ENCODE measurements around the gene ZBTB7C. TPM values are rescaled to one million over a fixed set of nuclear protein-coding genes. Genes with fewer than 3 reads are reported as not detected.

Gene ZBTB7C
- total and polyA plus RNA-seq, 10 of the 15 experiments (the other 5 are each of a cell fraction or from before 2014, with no cell fraction given) = under 0.01 to 0.08 (median 0.01) TPM; not detected in 7

GRCh38 chr18:48064978-48065600 is 344.1 kb downstream of the ZBTB7C start:
- no peaks in the 10 kb centered on the region for H3K36me3 ChIP-seq (ENCODE audit: control insufficient read depth in 2 of 2, insufficient read depth in 2 of 2, low read length in 1 of 2)
- peaks cover 0 to 10% of the 10 kb centered on the region in 2 experiments for H3K27me3 ChIP-seq (replicated peaks in 1 of 2; ENCODE audit: control insufficient read depth in 2 of 2, insufficient read depth in 2 of 2, low read length in 1 of 2)
- DNase-seq (ENCODE audit: low read depth, low spot score) (no peak), FAIRE-seq (no peak), ATAC-seq (no peak)
- ChIA-PET SMC1A (ENCODE audit: uncharacterized antibody, unreplicated experiment) (no interaction called here), POLR2A (no interaction called here), CTCF (no interaction called here), RAD21 (ENCODE audit: unreplicated experiment) (no interaction called here)
- intact Hi-C loops (cut with micrococcal nuclease; ENCODE audit: unreplicated experiment) (no loop called here), in situ Hi-C loops (cut with MboI) (no loop called here)
- 42% methylated on average over 10 of the region's 10 CpGs for WGBS (ENCODE audit: insufficient coverage, insufficient replicate concordance, low lambda C conversion rate, missing lambda C conversion rate)
- no peaks in the 10 kb centered on the region for H3K79me2 ChIP-seq (ENCODE audit: control insufficient read depth, insufficient read depth, low read length)
- BruUV-seq (replicated peaks) = no TSS peak
- H3K4me3 ChIP-seq = no peak overlapping the region
- no peaks in the 10 kb centered on the region for H3K4me1 ChIP-seq (ENCODE audit: control insufficient read depth, insufficient read depth, low read length)
- H3K4me2 ChIP-seq (ENCODE audit: control insufficient read depth, insufficient read depth) = no peak overlapping the region
- no peaks in the 10 kb centered on the region for H4K20me1 ChIP-seq (ENCODE audit: control insufficient read depth, insufficient read depth)
- H2AFZ ChIP-seq (ENCODE audit: control insufficient read depth, low read depth, low read length) = no peak overlapping the region
- no peaks in the 10 kb centered on the region for H3K9me3 ChIP-seq (replicated peaks; ENCODE audit: control insufficient read depth, insufficient read depth, low read length)
- no peak overlapping the region for H3K9ac ChIP-seq (ENCODE audit: control insufficient read depth, insufficient read depth, low read length)
- H3K27ac ChIP-seq (ENCODE audit: control insufficient read depth, insufficient read depth) = no peak overlapping the region
- TF ChIP-seq ZNF384 (IDR thresholded peaks at IDR 0.05; ENCODE audit: borderline replicate concordance, low read depth, low read length) (no peak), KAT2A (conservative IDR thresholded peaks at IDR 0.05; ENCODE audit: control insufficient read depth, low read depth, low read length) (no peak), POU2F2 (IDR thresholded peaks at IDR 0.05; ENCODE audit: borderline replicate concordance, low read depth, low read length) (no peak), FOXM1 (IDR thresholded peaks at IDR 0.05; ENCODE audit: low read depth, low read length) (no peak), ZBTB40 (IDR thresholded peaks at IDR 0.05; ENCODE audit: borderline replicate concordance) (no peak), HCFC1 (IDR thresholded peaks at IDR 0.05; ENCODE audit: low read length) (no peak), SUZ12 (IDR thresholded peaks at IDR 0.05; ENCODE audit: unreplicated experiment) (no peak), TCF7 (IDR thresholded peaks at IDR 0.05; ENCODE audit: borderline replicate concordance) (no peak), NR2C1 (IDR thresholded peaks at IDR 0.05) (no peak), RUNX3 (IDR thresholded peaks at IDR 0.05; ENCODE audit: low read length) (no peak), ZNF592 (IDR thresholded peaks at IDR 0.05) (no peak), MYB (IDR thresholded peaks at IDR 0.05; ENCODE audit: borderline replicate concordance, low read depth, low read length) (no peak), CHD1 (IDR thresholded peaks at IDR 0.05; ENCODE audit: low read depth, low read length) (no peak), USF2 (IDR thresholded peaks at IDR 0.05; ENCODE audit: borderline replicate concordance, low read depth, low read length) (no peak), YBX1 (IDR thresholded peaks at IDR 0.05) (no peak), RB1 (IDR thresholded peaks at IDR 0.05; ENCODE audit: borderline replicate concordance) (no peak)

Data from GM12878 (cell line).